Measurements from ENCODE around the gene WBP2.

GRCh38 chr17:75817571-75817970, 37.6 kb downstream of the WBP2 start:
- TF ChIP-seq CTCF (IDR thresholded peaks at IDR 0.05 in 2 of 3, conservative IDR thresholded peaks at IDR 0.05 in 1 of 3; ENCODE audit: borderline replicate concordance in 1 of 3, insufficient read depth in 1 of 3, low read depth in 2 of 3, low read length in 2 of 3), result no peak
- TF ChIP-seq POLR2A (IDR thresholded peaks at IDR 0.05; ENCODE audit: borderline replicate concordance, extremely low read depth, insufficient read depth, insufficient read length), result no peak
- TF ChIP-seq POLR2AphosphoS5 (IDR thresholded peaks at IDR 0.05; ENCODE audit: low read depth, low read length), result no peak
- TF ChIP-seq ATF3 (IDR thresholded peaks at IDR 0.05), result no peak
- TF ChIP-seq REST (IDR thresholded peaks at IDR 0.05; ENCODE audit: low read depth), result no peak
- TF ChIP-seq SP1 (IDR thresholded peaks at IDR 0.05; ENCODE audit: low read depth), result no peak

Measured in HCT116 (cell line).